K562 (cell line): Measurements from ENCODE around the gene INTS12. TPM values are rescaled to one million over a fixed set of nuclear protein-coding genes. Genes with fewer than 3 reads are reported as not detected.
"Not testable (repeated sequence)": the region's sequence is repeated elsewhere in the genome, so short reads cannot be mapped to it uniquely, and the experiment has no call there.

ENCODE experiments used
- ATAC-seq: fragments of 200-7000 bp; cut with Tn5 transposase; 3 replicates; pipeline ENCODE4 v1.9.1; 2020; ENCODE audit warnings: moderate library complexity
- BruUV-seq: library from RNA; stranded (reverse); fragments of 400-500 nt; replicated peaks from 2 replicates; lab custom pipeline; 2021; lab: Mats Ljungman, UMichigan
- CTCF ChIA-PET: fragments of 300-600 bp; formaldehyde crosslinking; extraction: SDS; loops from one replicate; lab custom pipeline; 2021; ENCODE audit warnings: low intra/inter-chr PET ratio; lab: Yijun Ruan, JAX
- POLR2A ChIA-PET: fragments of 300-600, 350-650 bp; sonication (Branson Sonifier 250); formaldehyde crosslinking; extraction: SDS; loops from one replicate; lab custom pipeline; 2021; ENCODE audit warnings: antibody characterized with exemption, inconsistent platforms; lab: Yijun Ruan, JAX
- DNase-seq, 4 experiments: peaks; one replicate each; pipeline versions ENCODE4 v3.0.0 to v3.0.0-alpha.2; 2011 to 2018; ENCODE audit warnings: low spot score in 3 of 4, mixed read lengths in 3 of 4; ENCODE audit errors: extremely low read depth in 1 of 4
- FAIRE-seq: peaks from 2 replicates; lab custom pipeline; 2011; peaks lifted over from hg19 to GRCh38; lab: Jason Lieb, UNC
- H2AFZ ChIP-seq: 2 replicates; pipeline ENCODE4 v1.6.0; 2011; ENCODE audit warnings: low read depth, low read length, control low read depth, inconsistent platforms
- H3K27ac ChIP-seq: fragments of 200-600 bp; 3 replicates; pipeline ENCODE4 v1.8.0; 2011; ENCODE audit warnings: low read depth, mild to moderate bottlenecking, control low read depth, inconsistent platforms, low read length, moderate library complexity, mixed read lengths; ENCODE audit errors: extremely low read depth
- H3K27me3 ChIP-seq, 2 experiments: fragments of 300-600 bp in 1 of 2; 2 replicates in 1 of 2; 3 replicates in 1 of 2; pipeline versions ENCODE4 v1.6.0 to v1.8.0; 2011; ENCODE audit warnings: inconsistent platforms in 2 of 2, low read length in 2 of 2, mild to moderate bottlenecking in 1 of 2, mixed read lengths in 1 of 2, moderate library complexity in 1 of 2; ENCODE audit not compliant: control insufficient read depth in 2 of 2, insufficient read depth in 2 of 2
- H3K36me3 ChIP-seq: fragments of 300-600 bp; 3 replicates; pipeline ENCODE4 v1.8.0; 2011; ENCODE audit warnings: mild to moderate bottlenecking, low read length, inconsistent platforms; ENCODE audit not compliant: control insufficient read depth, insufficient read depth
- H3K4me1 ChIP-seq, 2 experiments: fragments of 200-600 bp in 1 of 2; replicated peaks in 1 of 2; 2 replicates in 1 of 2; 3 replicates in 1 of 2; pipeline versions ENCODE4 v1.5.1 to v1.8.0; 2011; ENCODE audit warnings: inconsistent platforms in 2 of 2, low read length in 2 of 2, mild to moderate bottlenecking in 1 of 2, mixed read lengths in 1 of 2, moderate library complexity in 1 of 2; ENCODE audit not compliant: control insufficient read depth in 2 of 2, insufficient read depth in 2 of 2
- H3K4me2 ChIP-seq: 2 replicates; pipeline ENCODE4 v1.6.1; 2011; ENCODE audit warnings: low read length, control low read depth, inconsistent platforms, mixed read lengths; ENCODE audit not compliant: insufficient read depth
- H3K4me3 ChIP-seq: fragments of 200-600 bp; sonication (generic), shearing (Covaris generic); 2 replicates; pipeline ENCODE4 v1.5.1; 2016; ENCODE audit warnings: control low read depth, inconsistent platforms
- H3K79me2 ChIP-seq: fragments of 200-600 bp; 3 replicates; pipeline ENCODE4 v1.8.0; 2011; ENCODE audit warnings: low read length, inconsistent platforms; ENCODE audit not compliant: control insufficient read depth, insufficient read depth
- H3K9ac ChIP-seq, 2 experiments: 2 replicates each; pipeline versions ENCODE4 v1.6.0 to v1.6.1; 2011; ENCODE audit warnings: low read depth in 2 of 2, low read length in 2 of 2, control low read depth in 1 of 2, inconsistent platforms in 1 of 2, mild to moderate bottlenecking in 1 of 2, mixed read lengths in 1 of 2; ENCODE audit not compliant: insufficient read depth in 1 of 2
- H3K9me1 ChIP-seq: one replicate; pipeline ENCODE4 v1.6.0; 2011; ENCODE audit warnings: inconsistent platforms, mild to moderate bottlenecking, low read length, moderate library complexity; ENCODE audit not compliant: control insufficient read depth, insufficient read depth
- H3K9me3 ChIP-seq: replicated peaks from 2 replicates; pipeline ENCODE4 v1.5.1; 2011; ENCODE audit warnings: low read depth, low read length, inconsistent platforms; ENCODE audit not compliant: control insufficient read depth, insufficient read depth
- H4K20me1 ChIP-seq: replicated peaks from 2 replicates; pipeline ENCODE4 v1.6.1; 2011; ENCODE audit warnings: low read length, inconsistent platforms, mixed read lengths; ENCODE audit not compliant: control insufficient read depth, insufficient read depth
- ZNF699 ChIP-seq: fragments of 250-450 bp; sonication (Bioruptor Pico); IDR thresholded peaks from 2 replicates; pipeline ENCODE4 v1.8.0; 2021; ENCODE audit warnings: mild to moderate bottlenecking, moderate library complexity; ENCODE audit not compliant: insufficient replicate concordance
- ZNF76 ChIP-seq: fragments of 250-450 bp; sonication (Bioruptor Pico); IDR thresholded peaks from 2 replicates; pipeline ENCODE4 v1.4.0; 2020; ENCODE audit warnings: mild to moderate bottlenecking, moderate library complexity, borderline replicate concordance
- WGBS: fragments of 100-300 bp; shearing (Covaris generic); methylation state at CpG from one replicate; pipeline ENCODE4 v1.1.6; 2016; ENCODE audit warnings: low coverage, mixed read lengths; ENCODE audit not compliant: insufficient coverage; ENCODE audit errors: missing lambda C conversion rate; 5-methylcytosine and 5-hydroxymethylcytosine counted together
- in situ Hi-C: fragments of 300-500 bp; cut with MboI; formaldehyde crosslinking; loops from 4 replicates; pipeline ENCODE4 v1.15.0; 2018; ENCODE audit warnings: inconsistent platforms, mixed read lengths
- intact Hi-C: fragments of 100-400 bp; cut with micrococcal nuclease; formaldehyde crosslinking; loops from 2 replicates; pipeline ENCODE4 v1.14.2; 2022
- polyA plus RNA-seq, 8 experiments: library from polyadenylated mRNA; depleted of rRNA in 4 of 8; stranded (reverse) in 5 of 8; unstranded in 3 of 8; fragments of >200 nt; fragmentation: Nextera tagmentation in 2 of 8; fragmentation: Illumina TruSeq in 1 of 8; extraction: Ambion mirVana in 2 of 8; extraction: Trizol in 1 of 8; gene quantifications; 2 replicates each; pipeline versions ENCODE4 v1.2.1 to v1.2.3, GENCODE V29; 2011 to 2014; ENCODE audit warnings: inconsistent platforms in 1 of 8, missing spikeins in 1 of 8
- total RNA-seq, 7 experiments: library from RNA; depleted of rRNA in 6 of 7; stranded (reverse); fragments of >200 nt in 6 of 7; fragmentation: Illumina TruSeq in 2 of 7; extraction: Trizol in 2 of 7; gene quantifications; 2 replicates each; pipeline versions ENCODE4 v1.2.1 to v1.2.3, GENCODE V29; 2011 to 2021; ENCODE audit warnings: low replicate concordance in 1 of 7

The INTS12 gene
- total and polyA plus RNA-seq, 9 of the 15 experiments (the other 6 are each of a cell fraction or from before 2014, with no cell fraction given) = 24.5 to 82.9 (median 41.2) TPM

DNA sequence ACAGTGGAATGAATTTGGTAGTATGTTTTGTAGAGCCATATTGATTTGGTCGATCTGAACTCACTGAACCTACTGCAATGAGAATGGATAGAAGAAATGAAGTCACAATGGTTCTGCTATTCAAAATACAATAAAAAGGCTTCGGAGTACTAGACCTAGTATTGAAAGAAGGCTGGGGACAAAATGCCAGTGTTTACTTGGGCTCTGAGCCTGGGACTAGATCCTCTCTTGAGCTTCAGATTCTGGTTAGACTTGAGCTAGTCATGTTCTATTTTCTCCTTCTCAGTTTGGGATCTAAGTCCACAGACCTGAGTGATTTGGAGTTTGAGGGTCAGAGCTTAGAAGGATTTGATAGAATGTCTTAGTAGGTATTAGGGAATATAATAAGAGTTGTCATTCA is 9.9 kb downstream of the INTS12 start (continued):
- TF ChIP-seq ZNF76 (CRISPR knock-in tag) (no peak), ZNF699 (no peak)

DNA sequence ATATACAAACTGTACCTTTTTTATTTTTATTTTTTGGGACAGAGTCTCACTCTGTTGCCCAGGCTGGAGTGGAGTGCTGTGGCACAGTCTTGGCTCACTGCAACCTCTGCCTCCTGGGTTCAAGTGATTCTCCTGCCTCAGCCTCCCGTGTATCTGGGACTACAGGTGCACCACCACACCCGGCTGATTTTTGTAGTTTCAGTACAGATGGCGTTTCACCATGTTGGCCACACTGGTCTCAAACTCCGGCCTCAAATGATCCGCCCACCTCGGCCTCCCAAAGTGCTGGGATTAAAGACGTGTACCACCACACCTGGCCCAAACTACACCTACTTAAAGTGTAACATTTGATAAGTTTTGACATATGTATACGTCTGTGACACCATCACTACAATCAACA is 12.7 kb downstream of the INTS12 start:
- H3K4me1 ChIP-seq, H3K9me1 ChIP-seq, H3K4me3 ChIP-seq, intact Hi-C loops, ATAC-seq, H2AFZ ChIP-seq, BruUV-seq, H4K20me1 ChIP-seq, H3K27me3 ChIP-seq, H3K79me2 ChIP-seq, H3K4me2 ChIP-seq, in situ Hi-C loops, POLR2A ChIA-PET, DNase-seq, H3K27ac ChIP-seq, H3K9ac ChIP-seq, CTCF ChIA-PET, FAIRE-seq, H3K9me3 ChIP-seq: not testable (repeated sequence)
- H3K36me3 ChIP-seq = peaks cover 76% of the 10 kb centered on the region
- 93% methylated on average over 8 of the region's 8 CpGs for WGBS

DNA sequence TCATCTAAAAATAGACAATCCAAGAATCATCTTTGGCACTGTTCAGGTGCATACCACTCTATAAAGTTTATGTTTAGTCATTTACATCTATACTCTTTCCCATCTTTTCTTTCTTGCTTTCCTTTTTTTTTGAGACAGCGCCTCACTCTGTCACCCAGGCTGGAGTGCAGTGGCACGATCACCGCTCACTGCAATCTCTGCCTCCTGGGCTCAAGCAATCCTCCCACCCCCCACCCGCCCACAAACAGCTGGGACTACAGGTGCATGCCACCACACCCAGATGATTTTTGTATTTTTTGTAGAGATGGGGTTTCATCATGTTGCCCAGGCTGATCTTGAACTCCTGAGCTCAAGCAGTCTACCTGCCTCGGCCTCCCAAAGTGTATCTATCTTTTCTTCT is 13.7 kb downstream of the INTS12 start:
- ATAC-seq, H3K9me3 ChIP-seq, H3K9me1 ChIP-seq, H4K20me1 ChIP-seq, H3K4me1 ChIP-seq, DNase-seq, POLR2A ChIA-PET, H3K9ac ChIP-seq, H2AFZ ChIP-seq, CTCF ChIA-PET, intact Hi-C loops, H3K27me3 ChIP-seq, H3K4me3 ChIP-seq, FAIRE-seq, H3K79me2 ChIP-seq, in situ Hi-C loops, H3K4me2 ChIP-seq, H3K27ac ChIP-seq, BruUV-seq: not testable (repeated sequence)
- H3K36me3 ChIP-seq = peaks cover 79% of the 10 kb centered on the region
- WGBS = 100% methylated on average over 1 of the region's 5 CpGs
